ENCODE measurements around the gene BDKRB2. TPM values are rescaled to one million over a fixed set of nuclear protein-coding genes. Genes with fewer than 3 reads are reported as not detected.

The BDKRB2 gene
- total RNA-seq, 4 donors from 2014 or later: 3.2 to 9.9 (median 5.3) TPM

- H3K27ac ChIP-seq: no peak overlapping the region
- TF ChIP-seq, protein P1, sequence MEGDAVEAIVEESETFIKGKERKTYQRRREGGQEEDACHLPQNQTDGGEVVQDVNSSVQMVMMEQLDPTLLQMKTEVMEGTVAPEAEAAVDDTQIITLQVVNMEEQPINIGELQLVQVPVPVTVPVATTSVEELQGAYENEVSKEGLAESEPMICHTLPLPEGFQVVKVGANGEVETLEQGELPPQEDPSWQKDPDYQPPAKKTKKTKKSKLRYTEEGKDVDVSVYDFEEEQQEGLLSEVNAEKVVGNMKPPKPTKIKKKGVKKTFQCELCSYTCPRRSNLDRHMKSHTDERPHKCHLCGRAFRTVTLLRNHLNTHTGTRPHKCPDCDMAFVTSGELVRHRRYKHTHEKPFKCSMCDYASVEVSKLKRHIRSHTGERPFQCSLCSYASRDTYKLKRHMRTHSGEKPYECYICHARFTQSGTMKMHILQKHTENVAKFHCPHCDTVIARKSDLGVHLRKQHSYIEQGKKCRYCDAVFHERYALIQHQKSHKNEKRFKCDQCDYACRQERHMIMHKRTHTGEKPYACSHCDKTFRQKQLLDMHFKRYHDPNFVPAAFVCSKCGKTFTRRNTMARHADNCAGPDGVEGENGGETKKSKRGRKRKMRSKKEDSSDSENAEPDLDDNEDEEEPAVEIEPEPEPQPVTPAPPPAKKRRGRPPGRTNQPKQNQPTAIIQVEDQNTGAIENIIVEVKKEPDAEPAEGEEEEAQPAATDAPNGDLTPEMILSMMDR (IDR thresholded peaks at IDR 0.05): no peak
- TF ChIP-seq POLR2A (IDR thresholded peaks at IDR 0.05): no peak
- 94 to 97% methylated on average over 14 of the region's 14 CpGs for WGBS, 2 donors
- no peak overlapping the region for H3K4me3 ChIP-seq (replicated peaks in 1 of 3)
- no peaks in the 10 kb centered on the region for H3K27me3 ChIP-seq
- H3K4me1 ChIP-seq: peaks cover 0 to 5% of the 10 kb centered on the region in 2 donors
- H3K9me3 ChIP-seq: no peaks in the 10 kb centered on the region
- intact Hi-C loops (cut with DNase I): no loop called here
- no peak for DNase-seq
- H3K36me3 ChIP-seq: no peaks in the 10 kb centered on the region
Observed at GRCh38 chr14:96264200-96264553, 59.5 kb downstream of the BDKRB2 start.

DNA sequence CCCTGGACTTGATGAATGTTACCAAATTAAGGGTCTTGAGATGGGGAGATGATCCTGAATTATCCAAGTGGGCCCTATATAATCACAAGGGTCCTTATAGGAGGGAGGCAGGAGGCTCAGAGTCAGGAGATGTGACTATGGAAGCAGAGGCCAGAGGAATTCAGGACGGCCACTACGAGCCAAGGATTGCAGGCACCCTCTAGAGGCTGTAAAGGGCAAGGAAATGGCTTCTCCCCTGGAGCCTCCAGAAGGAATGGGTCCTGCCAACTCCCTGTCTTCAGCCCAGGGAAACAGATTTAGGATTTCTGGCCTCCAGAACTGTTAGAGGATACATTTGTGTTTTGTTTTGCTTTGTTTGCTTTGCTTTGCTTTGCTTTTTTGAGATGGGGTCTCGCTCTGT is 60.2 kb downstream of the BDKRB2 start:
- DNase-seq: no peak
- TF ChIP-seq, protein P1 (IDR thresholded peaks at IDR 0.05): peak in 1 of 6 experiments; percentile 28
- TF ChIP-seq POLR2A (IDR thresholded peaks at IDR 0.05): no peak
- H3K4me1 ChIP-seq: peaks cover 0 to 5% of the 10 kb centered on the region in 2 donors
- WGBS, 2 donors: 67 to 80% methylated on average over 3 of the region's 3 CpGs
- H3K36me3 ChIP-seq: no peaks in the 10 kb centered on the region
- no peak overlapping the region for H3K4me3 ChIP-seq (replicated peaks in 1 of 3)
- no peaks in the 10 kb centered on the region for H3K9me3 ChIP-seq
- H3K27me3 ChIP-seq: no peaks in the 10 kb centered on the region
- no peak overlapping the region for H3K27ac ChIP-seq
- intact Hi-C loops (cut with DNase I): no loop called here

DNA sequence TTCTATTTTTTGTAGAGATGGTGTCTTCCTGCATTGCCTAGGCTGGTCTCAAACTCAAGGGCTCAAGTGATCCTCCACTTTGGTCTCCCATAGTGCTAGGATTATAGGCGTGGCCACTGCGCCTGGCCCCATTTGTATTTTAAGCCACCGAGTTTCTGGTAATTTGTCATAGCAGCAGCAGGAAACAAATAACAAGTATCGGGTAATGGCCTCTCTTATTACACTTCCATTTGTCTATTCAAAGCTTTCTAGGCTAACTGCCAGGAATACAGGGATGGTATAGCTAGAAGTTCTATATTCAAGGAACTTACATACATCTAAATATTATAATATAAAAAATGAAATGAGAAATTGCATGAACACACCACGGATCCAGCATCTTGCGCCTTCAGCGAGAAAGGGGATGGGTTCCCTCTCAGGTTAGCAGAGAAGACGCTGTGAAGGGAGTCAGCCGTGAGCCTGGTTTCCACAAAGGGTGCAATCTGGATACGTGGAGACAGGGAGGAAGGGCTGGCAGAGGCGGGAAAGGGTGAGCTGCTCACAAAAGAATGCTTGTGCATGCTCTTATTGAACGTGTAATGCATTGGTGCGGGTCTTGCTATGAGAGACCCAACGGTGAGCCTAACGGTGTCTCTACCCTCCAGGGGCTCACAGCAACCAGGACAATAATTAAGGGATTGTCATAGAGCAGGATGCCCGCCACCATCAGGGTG is 60.9 kb downstream of the BDKRB2 start:
- Histone ChIP-seq H3K9me3 (no peaks in the 10 kb centered on the region), H3K4me1 (peaks cover 0 to 5% of the 10 kb centered on the region in 2 donors), H3K27ac (no peak overlapping the region), H3K4me3 (replicated peaks in 1 of 3) (no peak overlapping the region), H3K36me3 (no peaks in the 10 kb centered on the region), H3K27me3 (no peaks in the 10 kb centered on the region)
- intact Hi-C loops (cut with DNase I): no loop called here
- WGBS, 2 donors: 72 to 84% methylated on average over 16 of the region's 16 CpGs
- no peak for TF ChIP-seq POLR2A (IDR thresholded peaks at IDR 0.05)
- TF ChIP-seq, protein P1 (IDR thresholded peaks at IDR 0.05): no peak
- no peak for DNase-seq

DNA sequence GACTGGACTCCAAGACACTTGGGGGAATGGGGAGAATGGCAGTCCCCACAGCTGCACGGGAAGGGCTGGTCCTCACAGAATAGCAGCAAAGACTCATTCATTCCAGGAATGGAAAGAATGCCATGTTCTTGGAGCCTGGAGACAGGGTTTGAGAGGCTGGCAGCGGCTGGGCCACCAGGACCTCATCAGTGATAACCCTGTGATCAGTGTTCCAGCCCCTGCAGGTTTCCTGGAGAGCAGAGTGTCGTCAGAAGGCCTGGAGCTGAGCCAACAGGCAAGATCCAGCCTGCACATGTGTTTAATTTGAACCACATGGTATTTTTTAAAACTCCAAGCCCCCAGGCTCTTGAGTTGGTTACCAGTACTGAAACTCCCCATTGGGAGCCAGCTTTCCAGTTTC is 62.7 kb downstream of the BDKRB2 start:
- 10 to 16% methylated on average over 2 to 3 of the region's 3 CpGs for WGBS, 2 donors
- H3K4me1 ChIP-seq: peaks cover 0 to 5% of the 10 kb centered on the region in 2 donors
- no peaks in the 10 kb centered on the region for H3K9me3 ChIP-seq
- intact Hi-C loops (cut with DNase I): no loop called here
- TF ChIP-seq, protein P1 (IDR thresholded peaks at IDR 0.05): no peak
- TF ChIP-seq POLR2A (IDR thresholded peaks at IDR 0.05): no peak
- no peak overlapping the region for H3K27ac ChIP-seq
- H3K27me3 ChIP-seq: no peaks in the 10 kb centered on the region
- H3K36me3 ChIP-seq: no peaks in the 10 kb centered on the region
- peak; percentile 28 to 37 for DNase-seq
- H3K4me3 ChIP-seq (replicated peaks in 1 of 3): no peak overlapping the region

DNA sequence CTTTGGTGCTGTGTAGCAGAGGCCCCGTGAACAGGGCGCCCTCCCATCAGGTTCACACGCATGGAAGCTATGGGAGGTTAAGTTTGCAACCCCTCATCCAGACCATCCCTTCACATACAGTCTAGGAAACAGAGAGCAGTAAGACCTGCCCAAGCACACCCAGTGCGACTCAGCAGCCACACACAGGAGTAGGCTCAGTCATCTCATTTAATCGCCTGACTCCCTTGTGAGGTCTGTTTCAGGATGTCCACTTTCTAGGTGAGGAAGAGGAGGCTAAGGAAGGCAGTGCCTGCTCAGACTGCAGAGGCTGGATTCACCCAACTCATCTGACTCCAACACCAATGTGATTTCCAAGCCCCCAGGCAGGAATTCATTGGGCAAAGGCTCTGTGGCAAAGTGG is 63.3 kb downstream of the BDKRB2 start:
- H3K27me3 ChIP-seq: no peaks in the 10 kb centered on the region
- H3K4me1 ChIP-seq: peaks cover 0 to 5% of the 10 kb centered on the region in 2 donors
- no peaks in the 10 kb centered on the region for H3K36me3 ChIP-seq
- no peak for DNase-seq
- intact Hi-C loops (cut with DNase I): no loop called here
- H3K4me3 ChIP-seq (replicated peaks in 1 of 3): no peak overlapping the region
- no peak overlapping the region for H3K27ac ChIP-seq
- 88 to 100% methylated on average over 5 of the region's 5 CpGs for WGBS, 2 donors
- no peak for TF ChIP-seq POLR2A (IDR thresholded peaks at IDR 0.05)
- H3K9me3 ChIP-seq: no peaks in the 10 kb centered on the region

Measured in thyroid gland (tissue), 4 donors.